Fibroblast of villous mesenchyme (primary cell): ENCODE data around the gene STK38. TPM values are rescaled to one million over a fixed set of nuclear protein-coding genes. Genes with fewer than 3 reads are reported as not detected.
"Not testable (repeated sequence)": the region's sequence is repeated elsewhere in the genome, so short reads cannot be mapped to it uniquely, and the experiment has no call there.

ENCODE experiments used
- DNase-seq: peaks from one replicate; pipeline ENCODE4 v3.0.0-alpha.2; 2010; ENCODE audit warnings: low read depth
- H3K4me3 ChIP-seq: 2 replicates; pipeline ENCODE4 v1.5.1; 2011; ENCODE audit warnings: low read depth, mild to moderate bottlenecking, low read length
- CTCF ChIP-seq: IDR thresholded peaks from 2 replicates; pipeline ENCODE4 v1.5.1; 2012; ENCODE audit warnings: low read depth, mild to moderate bottlenecking, low read length; ENCODE audit not compliant: insufficient read depth
- total RNA-seq: library from RNA; depleted of rRNA; stranded (reverse); fragments of >200 nt; gene quantifications from 2 replicates; pipeline ENCODE4 v1.2.3, GENCODE V29; 2012

STK38 gene
- total RNA-seq, 1 donor = 55.3 TPM

- TF ChIP-seq CTCF = no peak
- no peak overlapping the region for H3K4me3 ChIP-seq
These were observed 85.6 kb downstream of the STK38 start for GRCh38 chr6:36461646-36462045.

GRCh38 chr6:36460916-36461315 is 86.4 kb downstream of the STK38 start:
- no peak for TF ChIP-seq CTCF
- H3K4me3 ChIP-seq = no peak overlapping the region
- no peak for DNase-seq

More at GRCh38 chr6:36461646-36462045, 85.6 kb downstream of the STK38 start:
- DNase-seq = no peak

GRCh38 chr6:36459501-36459900 is 87.8 kb downstream of the STK38 start:
- H3K4me3 ChIP-seq = no peak overlapping the region
- TF ChIP-seq CTCF = no peak
- DNase-seq = peak; percentile 66

- DNase-seq = no peak
- no peak overlapping the region for H3K4me3 ChIP-seq
- TF ChIP-seq CTCF = no peak
These were observed 91.7 kb downstream of the STK38 start for GRCh38 chr6:36455486-36456027.

- not testable (repeated sequence) for DNase-seq, H3K4me3 ChIP-seq
These were observed 94.4 kb downstream of the STK38 start for GRCh38 chr6:36452897-36453296.

- not testable (repeated sequence) for DNase-seq
These were observed 98.1 kb downstream of the STK38 start for GRCh38 chr6:36449173-36449572.

GRCh38 chr6:36445621-36446020 is 101.7 kb downstream of the STK38 start:
- no peak overlapping the region for H3K4me3 ChIP-seq
- DNase-seq = no peak
- TF ChIP-seq CTCF = no peak

More at GRCh38 chr6:36449173-36449572, 98.1 kb downstream of the STK38 start:
- H3K4me3 ChIP-seq = not testable (repeated sequence)

GRCh38 chr6:36444470-36444869 is 102.8 kb downstream of the STK38 start:
- no peak for TF ChIP-seq CTCF
- peak; percentile 89 for DNase-seq

More at GRCh38 chr6:36444470-36444869, 102.8 kb downstream of the STK38 start:
- H3K4me3 ChIP-seq = peak overlapping the region; percentile 94
